Activated CD4-positive, alpha-beta T cell treated with anti-CD3 and anti-CD28 coated beads for 4 hours (primary cell): ENCODE measurements around the gene C1RL.

Source experiments
- DNase-seq, 2 donors: peaks; one replicate each; pipeline ENCODE4 v3.0.0-alpha.2; 2020

The C1RL gene, protein sequence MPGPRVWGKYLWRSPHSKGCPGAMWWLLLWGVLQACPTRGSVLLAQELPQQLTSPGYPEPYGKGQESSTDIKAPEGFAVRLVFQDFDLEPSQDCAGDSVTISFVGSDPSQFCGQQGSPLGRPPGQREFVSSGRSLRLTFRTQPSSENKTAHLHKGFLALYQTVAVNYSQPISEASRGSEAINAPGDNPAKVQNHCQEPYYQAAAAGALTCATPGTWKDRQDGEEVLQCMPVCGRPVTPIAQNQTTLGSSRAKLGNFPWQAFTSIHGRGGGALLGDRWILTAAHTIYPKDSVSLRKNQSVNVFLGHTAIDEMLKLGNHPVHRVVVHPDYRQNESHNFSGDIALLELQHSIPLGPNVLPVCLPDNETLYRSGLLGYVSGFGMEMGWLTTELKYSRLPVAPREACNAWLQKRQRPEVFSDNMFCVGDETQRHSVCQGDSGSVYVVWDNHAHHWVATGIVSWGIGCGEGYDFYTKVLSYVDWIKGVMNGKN

DNA sequence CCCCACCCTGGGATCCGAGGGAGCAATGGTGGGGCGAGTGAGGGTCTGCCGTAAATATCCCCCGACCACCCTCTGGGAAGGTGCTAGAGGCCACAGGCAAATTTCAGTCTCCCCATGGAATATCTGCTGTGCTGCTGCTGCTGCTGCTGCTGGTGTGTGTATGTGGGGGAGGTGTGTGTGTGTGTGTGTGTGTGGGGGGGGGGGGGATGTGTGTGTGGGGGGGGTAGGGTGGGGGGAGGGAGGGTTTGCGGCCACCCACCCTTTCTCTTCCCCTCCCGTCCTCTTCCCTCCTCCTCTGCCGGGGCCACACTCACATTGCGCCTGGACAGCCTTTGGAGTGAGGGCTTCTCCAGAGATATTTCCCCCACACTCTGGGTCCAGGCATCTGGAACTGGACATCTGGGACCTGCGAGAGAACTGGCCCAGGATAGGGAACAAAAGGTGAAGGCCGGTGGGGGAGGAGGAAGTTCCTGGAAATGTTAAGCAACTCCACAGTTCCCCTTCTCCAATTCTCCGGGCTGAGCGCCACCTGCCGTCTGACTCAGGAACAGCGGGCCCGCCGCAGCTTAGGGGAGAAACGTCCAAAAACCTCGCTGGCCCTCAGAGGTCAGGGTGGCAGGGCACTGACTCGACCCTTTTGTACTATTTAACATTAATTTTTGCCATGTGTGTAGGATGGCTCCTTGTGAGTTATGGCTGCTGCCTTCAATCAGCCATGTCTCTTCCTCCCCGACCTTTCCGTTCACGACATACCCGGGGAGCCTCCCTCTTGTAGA lies at the start of gene C1RL:
Gene C1RL (minus strand): TSS at position 419 of the 776 bp plus-strand sequence. CDS start 34 bp downstream, at position 385.
- DNase-seq: peak; percentile 65 to 83

DNA sequence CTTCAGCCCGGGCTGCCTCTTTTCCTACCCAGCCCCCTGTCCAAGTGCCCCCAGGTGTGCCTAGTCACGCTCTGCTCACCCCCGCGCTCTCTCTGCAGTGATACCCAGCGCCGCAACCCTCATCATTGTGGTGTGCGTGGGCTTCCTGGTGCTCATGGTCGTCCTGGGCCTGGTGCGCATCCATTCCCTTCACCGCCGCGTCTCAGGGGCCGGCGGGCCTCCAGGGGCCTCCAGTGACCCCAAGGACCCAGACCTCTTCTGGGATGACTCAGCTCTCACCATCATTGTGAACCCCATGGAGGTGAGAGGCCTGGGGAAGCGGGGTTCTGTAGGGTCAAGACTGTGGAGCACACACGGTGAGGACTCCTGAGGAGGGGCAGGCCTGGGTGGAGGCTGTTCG lies 48.4 kb upstream of the C1RL start:
- DNase-seq: no peak

DNA sequence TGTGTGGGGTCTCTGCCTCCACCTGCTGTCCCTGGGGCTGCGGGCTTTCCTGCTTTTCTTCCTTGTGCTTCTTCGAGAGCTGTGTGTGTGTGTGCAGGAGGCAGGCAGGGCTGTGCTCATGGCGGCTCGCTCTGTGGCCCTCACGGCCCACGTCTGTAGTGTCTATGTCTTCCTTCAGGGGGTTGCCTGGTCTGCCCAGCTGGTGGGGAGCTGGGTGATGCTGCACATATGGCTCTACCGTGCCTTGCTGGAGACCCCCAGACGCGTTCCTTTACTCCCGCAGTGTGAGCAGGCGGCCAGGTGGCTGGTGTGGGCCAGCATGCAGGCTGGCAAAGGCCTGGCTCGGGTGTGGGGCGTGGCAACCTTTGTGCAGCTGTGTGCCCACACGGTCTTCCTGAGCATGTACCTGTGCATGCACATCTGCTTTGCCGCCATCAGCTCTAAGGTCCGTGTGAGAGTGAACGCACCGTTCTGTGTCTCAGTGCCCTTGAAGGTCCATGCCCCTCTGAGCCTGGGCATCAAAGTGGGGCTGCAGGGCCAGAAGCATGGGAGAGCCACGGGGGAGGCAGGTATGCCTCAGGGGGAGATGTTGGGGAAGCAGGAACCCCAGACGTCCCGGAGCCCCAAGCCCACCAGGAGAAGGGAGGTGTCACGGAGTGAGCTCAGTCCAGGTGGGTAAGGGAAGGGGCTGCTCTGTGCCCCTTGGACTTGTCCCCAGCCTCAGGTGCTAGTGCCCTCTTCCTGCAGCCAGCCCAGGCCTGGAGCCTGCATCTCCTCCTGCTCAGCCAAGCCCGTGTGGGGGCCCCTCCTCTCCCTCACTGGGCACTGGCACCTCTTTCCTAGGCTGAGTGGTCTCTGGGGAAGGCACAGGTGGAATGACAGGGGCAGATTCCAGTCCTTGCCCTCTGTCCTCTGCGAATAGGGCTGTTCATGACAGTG lies 47.5 kb upstream of the C1RL start:
- no peak for DNase-seq

DNA sequence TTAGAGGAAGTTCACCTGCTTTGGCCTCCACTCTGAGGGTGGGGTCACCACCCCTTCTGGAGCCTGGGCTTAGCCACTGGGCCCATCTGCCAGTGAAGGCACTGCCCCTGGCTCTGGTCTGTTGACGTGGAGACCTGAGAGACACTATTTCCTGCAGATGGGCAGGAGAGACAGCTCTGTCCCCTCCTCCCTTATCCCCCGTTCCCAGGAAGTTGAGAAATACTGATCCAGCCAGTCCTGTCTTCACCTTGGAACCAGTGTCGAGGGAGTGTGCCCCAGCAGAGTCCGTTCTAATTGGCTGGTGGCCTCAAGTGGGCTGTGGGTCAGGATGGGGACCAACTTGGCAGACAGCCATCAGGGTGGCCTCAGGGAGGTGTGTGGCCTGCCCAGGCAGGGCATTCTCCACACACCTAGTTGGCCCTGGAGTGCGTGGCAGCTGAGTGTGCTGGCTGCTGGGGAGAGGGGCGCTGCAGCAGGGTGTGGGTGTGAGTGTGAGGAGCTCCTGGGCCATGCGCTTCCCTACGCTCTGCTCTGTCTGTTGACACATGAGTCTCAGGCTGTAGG lies 46.5 kb upstream of the C1RL start:
- no peak for DNase-seq

DNA sequence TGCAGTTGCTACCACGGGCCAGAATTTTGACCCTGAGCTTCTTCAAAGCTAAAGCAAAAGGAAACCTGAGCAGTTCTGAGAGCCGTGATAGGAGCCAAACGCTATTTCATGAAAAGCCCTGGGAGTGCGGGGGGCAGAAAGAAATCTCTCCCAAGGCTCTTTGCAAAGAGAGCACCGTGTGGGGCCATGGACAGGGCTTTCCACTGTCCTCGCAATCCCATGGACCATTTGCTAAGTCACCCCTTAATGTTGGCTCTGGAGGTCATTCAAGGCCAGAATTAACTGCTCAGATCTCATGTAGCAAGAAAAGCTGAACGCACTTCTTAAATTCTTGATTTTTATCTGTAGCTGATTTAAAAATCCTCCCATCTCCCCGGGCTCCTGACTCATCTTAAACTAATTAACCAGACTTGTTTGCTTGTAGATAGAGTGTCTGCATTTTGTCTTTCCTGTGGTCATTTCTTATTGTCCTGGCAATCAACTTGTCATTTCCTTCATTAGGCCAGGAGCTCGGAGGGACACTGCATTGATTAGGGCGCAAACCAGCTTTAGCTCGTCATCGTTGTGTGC lies 46.0 kb upstream of the C1RL start:
- DNase-seq: no peak

DNA sequence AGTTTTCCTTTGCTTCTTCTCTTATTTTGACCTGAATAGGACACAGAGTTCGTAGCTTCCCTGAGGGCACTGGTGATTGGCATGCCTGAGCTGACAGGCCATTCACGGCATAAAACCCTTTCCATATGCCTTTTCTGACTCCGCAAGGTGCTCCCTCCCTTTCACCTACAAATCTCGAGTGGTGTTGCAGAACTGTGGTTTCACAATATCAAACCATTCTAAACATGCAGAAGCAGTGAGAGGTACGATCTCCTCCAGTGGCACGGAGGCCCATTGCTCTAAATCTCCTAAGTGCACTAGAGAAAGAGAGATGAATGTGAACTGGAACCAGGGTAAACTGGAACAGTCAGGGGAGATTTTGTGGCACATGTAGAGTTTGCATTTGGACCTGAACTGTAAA lies 45.0 kb upstream of the C1RL start:
- DNase-seq: no peak

DNA sequence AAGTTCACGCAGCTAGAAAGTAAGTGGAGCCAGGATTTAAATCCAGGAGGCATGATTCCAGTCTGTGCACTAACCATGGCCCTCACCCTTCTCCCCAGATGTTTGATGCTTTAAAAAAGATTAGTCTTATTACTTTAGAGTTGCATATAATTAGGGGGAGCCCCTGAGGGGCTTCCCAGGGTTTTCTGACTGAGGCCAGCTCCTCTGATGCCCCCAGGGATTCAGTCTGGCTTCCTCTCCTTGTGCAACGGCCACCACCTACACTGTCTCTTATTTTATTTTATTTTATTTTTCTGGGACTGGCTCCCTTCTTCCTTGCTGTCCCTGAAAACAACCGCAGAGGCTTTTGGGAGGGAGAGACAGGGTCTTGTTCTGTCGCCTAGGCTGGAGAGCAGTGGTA lies 43.8 kb upstream of the C1RL start:
- DNase-seq: no peak

DNA sequence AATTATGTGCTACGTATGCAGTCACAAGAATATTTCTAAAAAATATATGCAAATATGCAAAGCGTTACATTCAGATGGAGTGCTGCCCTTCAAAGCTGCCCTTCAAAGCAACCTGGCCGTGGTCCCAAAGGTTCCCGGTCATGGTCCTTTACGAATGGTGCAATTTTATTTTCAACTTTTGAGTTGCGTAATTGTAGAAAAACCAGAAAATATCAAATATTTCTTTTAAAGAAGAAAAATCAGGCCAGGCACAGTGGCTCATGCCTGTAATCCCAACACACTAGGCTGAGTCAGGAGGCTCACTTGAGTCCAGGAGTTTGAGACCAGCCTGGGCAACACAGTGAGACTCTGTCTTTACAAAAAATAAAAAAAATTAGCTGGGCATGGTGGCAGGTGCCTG lies 42.5 kb upstream of the C1RL start:
- no peak for DNase-seq

DNA sequence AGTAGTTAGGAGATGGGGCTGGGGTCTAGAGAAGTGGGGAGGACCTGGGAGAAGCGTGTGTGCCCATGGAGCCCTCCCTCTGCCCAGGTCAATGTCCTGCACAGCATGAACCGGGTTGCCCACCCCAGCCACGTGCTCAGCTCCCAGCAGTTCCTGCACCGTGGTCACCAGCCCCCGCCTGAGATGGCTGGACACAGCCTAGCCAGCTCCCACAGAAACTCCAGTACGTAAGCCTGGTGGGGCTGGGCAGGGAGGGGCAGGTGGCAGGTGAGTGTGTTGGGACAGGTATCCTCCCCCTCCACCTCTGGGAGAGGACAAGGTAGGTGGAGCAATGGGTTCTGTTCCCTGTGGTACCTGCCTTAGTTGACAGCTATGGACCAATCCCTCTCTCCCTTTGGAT lies 41.8 kb upstream of the C1RL start:
- DNase-seq: no peak

DNA sequence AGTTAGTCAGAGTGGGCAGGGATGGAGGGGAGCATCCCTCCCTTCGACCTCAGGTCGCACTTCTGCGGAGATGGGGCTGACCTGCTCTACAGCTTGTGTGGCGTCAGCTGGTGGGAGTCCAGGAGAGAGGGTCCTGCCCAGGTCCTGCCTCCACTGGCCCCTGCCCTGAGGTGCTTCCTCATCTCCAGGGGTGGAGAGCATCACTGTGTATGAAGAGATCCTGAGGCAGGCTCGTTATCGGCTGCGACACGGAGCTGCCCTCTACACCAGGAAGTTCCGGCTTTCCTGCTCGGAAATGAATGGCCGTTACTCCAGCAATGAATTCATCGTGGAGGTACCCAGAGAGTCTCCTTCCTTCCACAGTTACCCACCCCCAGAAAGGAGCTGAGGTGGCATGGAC lies 41.3 kb upstream of the C1RL start:
- DNase-seq: no peak

DNA sequence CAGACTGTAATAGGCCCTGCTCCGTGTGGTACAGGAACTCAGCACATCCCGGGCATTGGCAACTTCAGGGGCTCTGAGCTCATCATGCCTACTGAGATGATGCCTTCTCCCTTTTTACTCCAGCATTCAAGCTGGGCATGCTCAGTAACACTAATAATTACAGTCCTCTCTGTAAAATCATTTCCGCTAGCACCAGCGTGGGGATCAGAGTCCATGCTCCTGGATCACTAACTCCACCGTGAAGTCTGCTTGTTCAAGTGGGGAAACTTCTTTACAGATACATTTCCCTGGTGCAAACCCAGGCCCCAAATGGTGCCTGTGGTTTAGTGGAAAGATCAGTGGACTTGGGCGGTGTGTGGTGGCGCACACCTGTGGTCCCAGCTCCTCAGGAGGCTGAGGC lies 37.9 kb upstream of the C1RL start:
- no peak for DNase-seq

DNA sequence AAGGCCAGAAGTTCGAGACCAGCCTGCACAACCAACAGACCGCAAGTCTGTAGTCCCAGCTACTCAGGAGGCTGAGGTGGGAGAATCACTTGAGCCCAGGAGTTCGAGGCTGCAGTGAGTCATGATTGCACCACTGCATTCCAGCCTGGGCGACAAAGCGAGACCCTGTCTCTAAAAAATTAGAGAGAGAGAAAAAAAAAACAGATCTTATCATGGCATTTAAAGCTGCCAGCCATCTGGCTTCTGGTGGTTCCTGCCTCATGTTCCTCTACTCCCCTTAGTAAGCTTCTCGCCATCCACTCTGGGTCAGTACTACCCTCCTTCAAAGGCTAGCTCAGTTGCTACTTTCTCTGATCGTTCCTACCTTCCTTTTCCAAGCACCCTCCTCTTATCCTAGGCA lies 37.2 kb upstream of the C1RL start:
- no peak for DNase-seq

DNA sequence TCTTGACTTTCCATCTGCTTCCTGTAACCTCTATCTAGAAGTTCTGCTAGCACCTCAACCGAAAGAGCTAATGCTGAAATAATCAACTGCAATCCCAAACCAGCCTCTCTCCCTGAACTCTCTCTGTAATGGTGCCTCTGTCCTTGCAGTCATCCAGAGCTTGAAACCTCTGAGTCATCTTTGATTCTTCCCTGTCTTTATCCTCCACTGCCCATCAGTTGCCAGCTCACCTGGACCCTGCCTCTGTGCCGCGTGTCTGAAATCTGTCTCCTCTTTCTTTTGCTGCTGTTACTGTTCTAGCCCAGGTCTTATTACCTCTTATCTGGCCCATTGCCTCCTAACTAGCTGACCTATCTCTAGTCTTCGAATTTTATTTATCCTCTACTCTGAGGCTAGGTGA lies 36.7 kb upstream of the C1RL start:
- DNase-seq: no peak

DNA sequence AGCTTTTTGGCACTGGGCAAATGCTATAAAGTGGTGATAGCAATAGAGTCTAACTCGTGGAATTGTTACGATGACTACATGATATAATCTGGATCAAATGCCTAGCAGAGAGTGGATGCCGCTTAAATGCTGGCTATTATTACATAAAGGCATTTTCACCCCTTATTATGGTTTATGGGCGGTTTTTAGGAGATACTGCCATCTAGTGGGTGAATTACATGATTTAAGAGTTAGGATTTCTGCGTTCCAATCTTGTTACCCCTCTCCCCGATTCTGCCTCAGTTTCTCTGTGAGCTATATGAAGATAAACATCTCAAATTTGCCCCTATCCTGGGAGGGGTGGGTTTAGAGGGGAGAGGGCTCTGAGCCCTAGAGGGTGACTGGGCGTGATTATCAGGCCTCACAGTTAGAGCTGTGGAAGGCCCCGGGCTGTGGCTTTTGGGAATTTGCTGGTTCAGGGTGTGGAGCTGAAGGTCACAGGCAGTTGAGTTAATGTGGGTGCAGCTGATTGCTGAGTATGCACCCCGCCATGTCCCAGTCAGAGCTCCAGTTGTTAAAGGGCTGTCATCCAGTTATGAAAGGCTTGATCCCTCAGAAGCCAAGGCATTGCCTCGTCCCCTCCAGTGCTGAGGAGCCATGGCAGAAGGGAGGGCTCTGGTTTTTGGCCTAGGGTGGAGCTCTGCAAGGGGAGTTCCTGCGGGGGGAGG lies 35.6 kb upstream of the C1RL start:
- DNase-seq: no peak

DNA sequence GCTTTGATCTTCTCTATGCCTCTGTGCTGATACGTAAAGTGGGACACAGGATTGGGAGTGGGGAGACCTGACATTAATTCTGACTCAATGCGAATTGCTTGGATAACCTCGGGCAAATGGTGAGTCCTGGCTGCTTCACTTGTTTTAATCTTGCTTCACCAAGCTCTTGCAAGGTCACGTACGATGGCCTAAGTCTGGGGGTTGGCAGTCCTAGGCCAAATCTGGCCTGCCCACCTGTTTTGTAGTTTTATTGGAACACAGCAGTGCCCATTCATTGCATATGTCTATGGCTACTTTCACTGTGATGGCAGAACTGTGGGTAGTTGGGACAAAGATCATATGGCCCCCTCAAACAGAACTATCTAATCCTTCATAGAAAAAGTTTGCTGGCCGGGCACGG lies 34.5 kb upstream of the C1RL start:
- no peak for DNase-seq

DNA sequence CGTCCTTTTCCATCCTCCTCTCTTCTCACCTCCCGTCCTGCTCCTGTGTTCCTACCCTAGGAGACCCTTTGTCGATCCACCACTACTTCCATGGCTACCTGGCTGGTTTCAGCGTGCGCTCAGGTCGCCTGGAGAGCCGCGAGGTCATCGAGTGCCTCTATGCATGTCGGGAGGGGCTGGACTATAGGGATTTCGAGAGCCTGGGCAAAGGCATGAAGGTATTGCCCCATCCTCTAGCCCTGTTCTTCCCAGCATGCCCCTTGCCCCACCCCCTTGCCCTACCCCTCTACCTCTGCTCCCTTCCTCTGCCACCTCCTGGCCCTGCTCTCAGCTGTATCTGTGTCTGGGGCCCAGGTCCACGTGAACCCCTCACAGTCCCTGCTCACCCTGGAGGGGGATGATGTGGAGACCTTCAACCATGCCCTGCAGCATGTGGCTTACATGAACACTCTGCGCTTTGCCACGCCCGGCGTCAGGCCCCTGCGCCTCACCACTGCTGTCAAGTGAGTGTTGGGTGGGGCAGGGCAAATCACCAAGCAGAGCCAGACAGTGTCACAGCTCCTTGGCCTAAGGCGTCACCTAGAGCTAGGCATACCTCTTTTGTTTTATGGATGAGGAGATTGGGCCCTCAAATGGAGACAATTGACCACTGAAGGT lies 33.9 kb upstream of the C1RL start:
- no peak for DNase-seq

DNA sequence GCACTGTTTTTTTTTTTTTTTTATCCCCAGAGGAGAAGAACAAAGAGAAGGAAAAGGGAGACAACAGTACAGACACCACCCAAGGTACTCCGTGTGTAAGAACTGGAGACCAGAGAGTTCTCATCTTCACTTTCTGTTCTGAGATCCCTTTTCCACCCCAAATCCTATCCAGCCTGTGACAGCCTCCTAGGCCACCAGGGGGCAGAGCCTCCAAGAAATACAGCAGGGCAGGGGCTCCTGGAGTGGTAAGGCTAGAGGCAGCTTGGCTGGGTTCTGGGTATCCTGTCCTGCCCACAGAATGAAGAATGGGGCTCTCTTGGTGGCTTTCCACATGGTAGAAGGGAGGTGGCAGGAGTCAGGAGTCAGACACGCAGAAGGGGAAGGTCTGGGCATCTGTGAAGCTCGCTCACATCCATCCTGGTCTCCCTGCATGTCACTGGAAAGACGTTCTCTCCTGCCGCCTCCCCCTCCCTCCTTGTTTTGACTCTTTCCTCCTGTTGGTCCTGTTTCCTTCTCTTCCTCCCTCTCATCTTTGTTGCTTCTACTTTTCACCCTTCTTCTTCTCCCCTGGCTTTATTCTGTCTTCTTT lies 33.1 kb upstream of the C1RL start:
- peak; percentile 45 to 54 for DNase-seq

DNA sequence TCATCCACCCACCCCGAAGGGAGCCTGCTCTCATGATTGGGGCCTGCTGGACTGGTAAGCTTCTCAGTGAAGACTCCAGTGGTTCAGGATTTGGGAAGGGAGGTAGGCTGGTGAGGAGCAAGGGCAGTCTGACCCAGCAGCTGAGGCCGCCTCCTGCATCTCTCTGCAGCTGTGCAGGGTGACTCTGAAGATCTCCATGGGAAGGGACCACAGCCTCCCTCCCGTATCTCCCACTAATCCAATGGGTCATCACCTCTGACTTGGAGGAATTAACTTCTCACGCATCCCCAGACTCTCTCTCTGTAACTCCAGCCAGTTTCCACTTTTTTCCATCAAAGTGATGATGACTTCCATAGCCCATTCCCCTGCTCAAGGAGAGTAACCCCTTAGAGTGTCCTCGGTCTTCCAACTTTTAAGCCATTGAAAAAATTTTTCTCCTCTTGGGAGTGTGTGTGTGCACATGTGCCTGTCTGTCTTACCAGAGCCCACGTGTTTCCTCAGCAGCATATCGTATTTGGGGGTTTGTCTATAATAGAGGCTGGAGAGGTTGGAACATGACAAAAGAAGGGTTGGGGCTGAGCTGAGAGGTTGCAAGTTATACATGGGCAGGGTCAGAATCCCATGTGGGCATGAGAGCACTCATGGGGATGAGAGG lies 32.5 kb upstream of the C1RL start:
- DNase-seq: no peak

DNA sequence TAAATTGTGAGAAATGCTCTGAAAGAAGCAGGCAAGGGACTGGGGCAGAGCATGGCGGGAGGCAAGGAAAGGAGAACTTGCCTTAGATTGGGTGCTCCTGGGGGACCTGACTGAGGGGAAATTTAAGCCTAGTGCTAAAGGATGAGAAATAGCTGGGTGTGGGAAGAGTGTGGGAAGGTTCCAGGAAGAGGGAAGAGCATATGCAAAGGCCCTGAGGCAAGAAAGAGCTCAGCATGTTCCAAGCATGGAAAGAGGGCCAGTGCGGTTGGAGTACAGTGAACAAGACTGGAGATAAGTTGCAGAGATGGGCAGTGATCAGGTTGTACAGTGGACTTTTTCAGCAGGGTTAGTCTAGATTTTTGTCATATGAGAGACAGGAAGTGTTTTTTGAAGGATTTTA lies 30.2 kb upstream of the C1RL start:
- no peak for DNase-seq

DNA sequence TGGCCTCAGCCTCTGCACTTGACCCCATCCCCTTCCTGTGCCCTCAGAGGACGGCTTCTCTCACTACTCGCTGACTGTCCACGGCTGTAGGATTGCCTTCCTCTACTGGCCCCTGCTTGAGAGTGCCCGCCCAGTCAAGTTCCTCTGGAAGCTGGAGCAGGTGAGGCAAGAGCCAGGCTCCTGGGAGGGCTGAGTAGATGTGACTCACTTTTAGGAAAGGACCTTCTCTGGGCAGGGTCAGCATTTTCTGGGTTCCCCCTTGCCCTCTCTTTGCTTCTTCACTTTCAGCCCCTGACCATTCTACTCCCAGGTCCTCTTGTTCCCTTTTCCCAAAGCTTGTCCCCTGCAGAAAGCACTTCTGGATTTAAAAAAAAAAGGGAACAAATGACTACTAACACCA lies 28.9 kb upstream of the C1RL start:
- DNase-seq: no peak
